ENCODE data around the gene LTO1. TPM values are rescaled to one million over a fixed set of nuclear protein-coding genes. Genes with fewer than 3 reads are reported as not detected.
A peak's percentile ranks its signal among the peaks of the same experiment; 100 is the strongest.

LTO1 gene
- total RNA-seq, 1 experiment from 2014 or later: 17.1 TPM

- no peak for DNase-seq (ENCODE audit: low spot score)
- in situ Hi-C loops (cut with HindIII; ENCODE audit: low sequenced_read_pairs): loop anchor here (25.0 kb wide), 1 partner anchor 540 kb away; no protein-coding TSS in a partner anchor
These were observed 23.1 kb downstream of the LTO1 start for GRCh38 chr11:69651834-69652620.

GRCh38 chr11:69650832-69651344, 24.3 kb downstream of the LTO1 start:
- in situ Hi-C loops (cut with HindIII; ENCODE audit: low sequenced_read_pairs): loop anchor here (25.0 kb wide), 1 partner anchor 539 kb away; no protein-coding TSS in a partner anchor
- no peak for DNase-seq (ENCODE audit: low spot score)

- no peak for DNase-seq (ENCODE audit: low spot score)
- in situ Hi-C loops (cut with HindIII; ENCODE audit: low sequenced_read_pairs): loop anchor here (25.0 kb wide), 1 partner anchor 538 kb away; no protein-coding TSS in a partner anchor
These were observed 24.9 kb downstream of the LTO1 start for GRCh38 chr11:69650081-69650831.

- no peak for DNase-seq (ENCODE audit: low spot score)
- in situ Hi-C loops (cut with HindIII; ENCODE audit: low sequenced_read_pairs): no loop called here
These were observed 25.6 kb downstream of the LTO1 start for GRCh38 chr11:69649576-69649900.

- no peak for DNase-seq (ENCODE audit: low spot score)
- in situ Hi-C loops (cut with HindIII; ENCODE audit: low sequenced_read_pairs): no loop called here
These were observed 26.2 kb downstream of the LTO1 start for GRCh38 chr11:69648679-69649575.

- DNase-seq (ENCODE audit: low spot score): no peak
- in situ Hi-C loops (cut with HindIII; ENCODE audit: low sequenced_read_pairs): no loop called here
These were observed 27.2 kb downstream of the LTO1 start for GRCh38 chr11:69647761-69648497.

GRCh38 chr11:69647390-69647748, 27.8 kb downstream of the LTO1 start:
- no peak for DNase-seq (ENCODE audit: low spot score)
- in situ Hi-C loops (cut with HindIII; ENCODE audit: low sequenced_read_pairs): no loop called here

GRCh38 chr11:69646493-69647389, 28.4 kb downstream of the LTO1 start:
- no peak for DNase-seq (ENCODE audit: low spot score)
- in situ Hi-C loops (cut with HindIII; ENCODE audit: low sequenced_read_pairs): no loop called here

GRCh38 chr11:69645801-69646492, 29.2 kb downstream of the LTO1 start:
- in situ Hi-C loops (cut with HindIII; ENCODE audit: low sequenced_read_pairs): no loop called here
- no peak for DNase-seq (ENCODE audit: low spot score)

- in situ Hi-C loops (cut with HindIII; ENCODE audit: low sequenced_read_pairs): no loop called here
- no peak for DNase-seq (ENCODE audit: low spot score)
These were observed 30.0 kb downstream of the LTO1 start for GRCh38 chr11:69644962-69645675.

GRCh38 chr11:69644071-69644961, 30.8 kb downstream of the LTO1 start:
- no peak for DNase-seq (ENCODE audit: low spot score)
- in situ Hi-C loops (cut with HindIII; ENCODE audit: low sequenced_read_pairs): no loop called here

- DNase-seq (ENCODE audit: low spot score): no peak
- in situ Hi-C loops (cut with HindIII; ENCODE audit: low sequenced_read_pairs): no loop called here
These were observed 31.5 kb downstream of the LTO1 start for GRCh38 chr11:69643646-69644045.

GRCh38 chr11:69642913-69643632, 32.1 kb downstream of the LTO1 start:
- in situ Hi-C loops (cut with HindIII; ENCODE audit: low sequenced_read_pairs): no loop called here
- DNase-seq (ENCODE audit: low spot score): peak; percentile 61

GRCh38 chr11:69642549-69642912, 32.6 kb downstream of the LTO1 start:
- in situ Hi-C loops (cut with HindIII; ENCODE audit: low sequenced_read_pairs): no loop called here
- DNase-seq (ENCODE audit: low spot score): no peak

All from G401 (cell line).